ENCODE results near the gene SNRNP35.

DNA sequence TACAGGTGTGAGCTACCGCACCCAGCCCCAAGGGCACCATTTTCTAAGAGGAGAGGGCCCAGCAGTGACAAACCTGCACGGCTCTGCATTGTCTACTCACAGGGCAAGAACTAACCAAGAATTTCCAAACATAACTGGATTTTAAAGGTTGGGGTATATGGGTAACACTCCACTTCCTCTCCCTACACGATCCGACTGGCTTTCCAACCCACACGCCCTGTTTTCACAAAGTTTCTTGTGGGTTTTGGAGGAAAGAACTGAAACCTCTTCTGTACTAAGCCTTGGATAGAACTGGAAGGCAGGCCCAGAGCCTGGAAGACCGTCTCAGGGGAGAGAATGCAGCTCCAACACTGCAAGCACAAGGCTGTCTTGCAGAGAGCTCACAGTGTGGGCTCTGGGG, 24.9 kb downstream of the SNRNP35 start:
- no peak for TF ChIP-seq POLR2AphosphoS5 (IDR thresholded peaks at IDR 0.05; ENCODE audit: low read depth, low read length)
- TF ChIP-seq REST (IDR thresholded peaks at IDR 0.05; ENCODE audit: insufficient read depth in 1 of 2, low read depth in 2 of 2, low read length in 2 of 2): no peak
- TF ChIP-seq TAF1 (IDR thresholded peaks at IDR 0.05; ENCODE audit: borderline replicate concordance, insufficient read depth, low read length): no peak
- TF ChIP-seq SIN3A (IDR thresholded peaks at IDR 0.05; ENCODE audit: borderline replicate concordance, insufficient read depth, low read length): no peak
- TF ChIP-seq FOXP2 (optimal IDR thresholded peaks at IDR 0.05; ENCODE audit: borderline replicate concordance, extremely low read depth, extremely low read length, insufficient read depth): no peak
